Endothelial cell of umbilical vein (primary cell): ENCODE measurements around the gene CAPNS1. TPM values are rescaled to one million over a fixed set of nuclear protein-coding genes. Genes with fewer than 3 reads are reported as not detected.

Experiments used
- BruUV-seq: library from RNA; stranded (reverse); fragments of 400-500 nt; replicated peaks from 2 replicates; lab custom pipeline; 2021; lab: Mats Ljungman, UMichigan
- CTCF ChIA-PET: fragments of 300-600, 350-600 bp; sonication (Branson Sonifier 250); formaldehyde crosslinking; loops from one replicate; lab custom pipeline; 2021; ENCODE audit warnings: antibody characterized with exemption, inconsistent platforms; lab: Charles Lee
- POLR2A ChIA-PET: fragments of 300-600, 350-600 bp; sonication (Branson Sonifier 250); formaldehyde crosslinking; loops from one replicate; lab custom pipeline; 2021; ENCODE audit warnings: antibody characterized with exemption, inconsistent platforms; lab: Charles Lee
- DNase-seq: peaks from one replicate; pipeline ENCODE4 v3.0.0-alpha.2; 2011; ENCODE audit warnings: low read depth, low spot score
- FAIRE-seq: peaks from 2 replicates; lab custom pipeline; 2011; peaks lifted over from hg19 to GRCh38; lab: Jason Lieb, UNC
- H2AFZ ChIP-seq: 2 replicates; pipeline ENCODE4 v1.6.0; 2012; ENCODE audit warnings: low read depth, low read length, control low read depth, inconsistent platforms
- H3K27ac ChIP-seq: 2 replicates; pipeline ENCODE4 v1.5.1; 2011; ENCODE audit warnings: low read depth, mild to moderate bottlenecking, control low read depth, low read length, moderate library complexity; ENCODE audit not compliant: insufficient read depth
- H3K27me3 ChIP-seq, 2 experiments: 2 replicates each; pipeline versions ENCODE4 v1.6.0 to v1.6.1; 2011; ENCODE audit warnings: low read length in 2 of 2, mixed read lengths in 1 of 2; ENCODE audit not compliant: control insufficient read depth in 2 of 2, insufficient read depth in 2 of 2
- H3K36me3 ChIP-seq, 2 experiments: 2 replicates in 1 of 2; 3 replicates in 1 of 2; pipeline ENCODE4 v1.5.1; 2011; ENCODE audit warnings: low read length in 2 of 2, mild to moderate bottlenecking in 1 of 2, moderate library complexity in 1 of 2; ENCODE audit not compliant: control insufficient read depth in 2 of 2, insufficient read depth in 2 of 2; ENCODE audit errors: extremely low read depth in 1 of 2
- H3K4me1 ChIP-seq: 3 replicates; pipeline ENCODE4 v1.5.1; 2011; ENCODE audit warnings: mild to moderate bottlenecking, low read length; ENCODE audit not compliant: control insufficient read depth, insufficient read depth; ENCODE audit errors: extremely low read depth
- H3K4me2 ChIP-seq: 2 replicates; pipeline ENCODE4 v1.6.1; 2011; ENCODE audit warnings: low read length, control low read depth, mixed read lengths; ENCODE audit not compliant: insufficient read depth
- H3K4me3 ChIP-seq, 3 experiments: fragments of 200-600 bp in 1 of 3; sonication (generic), shearing (Covaris generic) in 1 of 3; replicated peaks in 1 of 3; 2 replicates each; pipeline ENCODE4 v1.5.1; 2011 to 2016; ENCODE audit warnings: control low read depth in 3 of 3, low read length in 3 of 3, mild to moderate bottlenecking in 2 of 3, inconsistent platforms in 1 of 3, low read depth in 1 of 3, moderate library complexity in 1 of 3; ENCODE audit not compliant: insufficient read depth in 1 of 3
- H3K79me2 ChIP-seq: 2 replicates; pipeline ENCODE4 v1.6.0; 2012; ENCODE audit warnings: low read length, inconsistent platforms; ENCODE audit not compliant: control insufficient read depth, insufficient read depth
- H3K9ac ChIP-seq: replicated peaks from 2 replicates; pipeline ENCODE3; 2011; ENCODE audit warnings: low read length, control low read depth; ENCODE audit not compliant: insufficient read depth; ENCODE audit errors: extremely low read depth
- H3K9me1 ChIP-seq: replicated peaks from 3 replicates; pipeline ENCODE4 v1.6.0; 2011; ENCODE audit warnings: mild to moderate bottlenecking, low read length; ENCODE audit not compliant: control insufficient read depth, insufficient read depth; ENCODE audit errors: extremely low read depth
- H3K9me3 ChIP-seq: replicated peaks from 2 replicates; pipeline ENCODE4 v1.5.1; 2012; ENCODE audit warnings: low read length, inconsistent platforms; ENCODE audit not compliant: control insufficient read depth, insufficient read depth
- H4K20me1 ChIP-seq: replicated peaks from 2 replicates; pipeline ENCODE3; 2011; ENCODE audit warnings: mild to moderate bottlenecking, low read length; ENCODE audit not compliant: control insufficient read depth, insufficient read depth; ENCODE audit errors: extremely low read depth
- EZH2 ChIP-seq: IDR thresholded peaks from 2 replicates; pipeline ENCODE4 v1.6.1; 2012; ENCODE audit warnings: borderline replicate concordance, low read depth, mild to moderate bottlenecking, moderate library complexity, low read length, inconsistent platforms; ENCODE audit not compliant: severe bottlenecking
- FOS ChIP-seq: IDR thresholded peaks from 2 replicates; pipeline ENCODE4 v1.6.1; 2011; ENCODE audit warnings: mild to moderate bottlenecking, low read length, moderate library complexity, borderline replicate concordance; ENCODE audit not compliant: insufficient read depth
- GATA2 ChIP-seq: IDR thresholded peaks from 2 replicates; pipeline ENCODE4 v1.7.0; 2011; ENCODE audit warnings: low read depth, mild to moderate bottlenecking, moderate library complexity, mixed read lengths, low read length; ENCODE audit not compliant: insufficient read length, insufficient read depth
- JUN ChIP-seq: IDR thresholded peaks from 2 replicates; pipeline ENCODE4 v1.6.1; 2011; ENCODE audit warnings: borderline replicate concordance, low read depth; ENCODE audit not compliant: insufficient read length, insufficient read depth
- MYC ChIP-seq: IDR thresholded peaks from one replicate; pipeline ENCODE4 v1.6.1; 2011; ENCODE audit warnings: mild to moderate bottlenecking, low read depth, low read length
- POLR2A ChIP-seq: IDR thresholded peaks from 2 replicates; pipeline ENCODE4 v1.6.1; 2012; ENCODE audit warnings: low read depth, mild to moderate bottlenecking, control low read depth, low read length
- POLR2AphosphoS5 ChIP-seq: IDR thresholded peaks from 2 replicates; pipeline ENCODE4 v1.6.1; 2012; ENCODE audit warnings: low read depth, mild to moderate bottlenecking, control low read depth, low read length, moderate library complexity; ENCODE audit not compliant: insufficient read depth
- dilution Hi-C: fragments of 300-500 bp; cut with MboI; formaldehyde crosslinking; loops from one replicate; pipeline ENCODE4 v1.15.0; 2019; ENCODE audit warnings: low sequenced_read_pairs; ENCODE audit not compliant: extremely low pct_ligation_motif_present
- intact Hi-C: fragments of 100-400 bp; cut with micrococcal nuclease; formaldehyde crosslinking; loops from one replicate; pipeline ENCODE4 v1.10.0; 2022
- polyA plus RNA-seq, 4 experiments: library from polyadenylated mRNA; depleted of rRNA in 3 of 4; stranded (reverse) in 3 of 4; unstranded in 1 of 4; fragments of >200 nt; gene quantifications; 2 replicates each; pipeline versions ENCODE4 v1.2.1 to v1.2.3, GENCODE V29; 2011 to 2012; ENCODE audit warnings: missing spikeins in 1 of 4
- total RNA-seq: library from RNA; stranded (reverse); gene quantifications from 2 replicates; pipeline ENCODE4 v1.2.3, GENCODE V29; 2021
- TF ChIP-seq, protein P1 (sequence below), 2 donors: IDR thresholded peaks; 1 replicate in 1 of 2; 2 replicates in 1 of 2; pipeline ENCODE4 v1.5.1; 2011; ENCODE audit warnings: low read length in 2 of 2, mild to moderate bottlenecking in 2 of 2, moderate library complexity in 2 of 2, control low read depth in 1 of 2, inconsistent platforms in 1 of 2, low read depth in 1 of 2; ENCODE audit not compliant: insufficient read depth in 1 of 2; ENCODE audit errors: extremely low read depth in 1 of 2
- TF ChIP-seq, protein P2 (sequence below): IDR thresholded peaks from 2 replicates; pipeline ENCODE4 v1.6.1; 2011; ENCODE audit not compliant: insufficient read depth, insufficient read length

Gene CAPNS1
- total and polyA plus RNA-seq, 2 donors (not counting 3 experiments of a cell fraction or from before 2014, with no cell fraction given) = 777 to 1,095 TPM

DNA sequence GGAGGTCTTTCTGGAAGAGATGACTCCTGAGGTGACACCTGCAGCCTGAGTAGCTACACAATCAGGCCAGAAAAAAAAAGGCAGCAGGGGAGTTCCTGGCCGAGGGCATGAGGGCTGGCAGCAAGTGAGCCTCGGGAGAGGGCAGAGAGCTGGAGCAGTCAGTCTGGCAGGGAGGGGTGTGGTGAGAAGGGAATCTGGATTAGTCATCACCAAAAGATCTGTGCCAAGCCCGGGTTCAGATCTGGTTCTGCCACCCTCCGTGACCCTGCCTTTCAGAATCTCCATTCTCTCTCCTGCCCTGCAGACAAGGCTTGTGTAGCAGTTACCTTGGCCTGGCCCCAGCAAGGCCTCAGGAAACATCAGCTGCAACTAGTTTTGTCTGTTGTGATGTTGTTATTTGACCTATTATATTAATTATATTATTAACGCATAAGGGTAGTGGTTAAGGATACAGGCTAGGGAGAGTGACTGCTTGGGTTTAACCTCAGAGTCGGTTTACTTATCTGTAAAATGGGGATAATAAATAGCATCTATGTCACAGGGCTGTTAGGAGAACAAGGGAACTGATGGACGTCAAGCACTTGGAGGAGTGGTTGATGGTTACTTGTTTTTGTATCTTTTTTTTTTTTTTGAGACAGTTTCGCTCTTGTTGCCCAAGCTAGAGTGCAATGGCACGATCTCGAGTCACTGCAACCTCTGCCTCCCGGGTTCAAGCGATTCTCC lies 2.7 kb upstream of the CAPNS1 start:
- Histone ChIP-seq H3K27me3 (no peaks in the 10 kb centered on the region), H3K79me2 (peaks cover 18% of the 10 kb centered on the region), H3K36me3 (peaks cover 0 to 2% of the 10 kb centered on the region in 2 experiments), H3K9ac (peak overlapping the region; percentile 22), H3K27ac (no peak overlapping the region), H3K9me3 (no peaks in the 10 kb centered on the region), H3K9me1 (no peaks in the 10 kb centered on the region), H4K20me1 (no peaks in the 10 kb centered on the region), H3K4me3 (no peak overlapping the region), H3K4me2 (peak overlapping the region; percentile 21), H2AFZ (peak overlapping the region; percentile 61), H3K4me1 (peaks cover 25% of the 10 kb centered on the region)
- intact Hi-C loops = no loop called here
- DNase-seq = peak; percentile 70
- ChIA-PET POLR2A (interaction anchor here (1.1 kb wide), 1 partner anchor 9 kb away, joined by 3 read pairs; no protein-coding TSS in a partner anchor), CTCF (interaction anchor here (0.9 to 2.4 kb wide), 2 partner anchors 9 to 32 kb away, joined by 5 to 20 read pairs; no protein-coding TSS in a partner anchor)
- BruUV-seq = no TSS peak
- FAIRE-seq = peak; percentile 61
- dilution Hi-C loops = no loop called here
- TF ChIP-seq EZH2 (no peak), MYC (no peak), POLR2A (no peak), POLR2AphosphoS5 (peak; percentile 24)

DNA sequence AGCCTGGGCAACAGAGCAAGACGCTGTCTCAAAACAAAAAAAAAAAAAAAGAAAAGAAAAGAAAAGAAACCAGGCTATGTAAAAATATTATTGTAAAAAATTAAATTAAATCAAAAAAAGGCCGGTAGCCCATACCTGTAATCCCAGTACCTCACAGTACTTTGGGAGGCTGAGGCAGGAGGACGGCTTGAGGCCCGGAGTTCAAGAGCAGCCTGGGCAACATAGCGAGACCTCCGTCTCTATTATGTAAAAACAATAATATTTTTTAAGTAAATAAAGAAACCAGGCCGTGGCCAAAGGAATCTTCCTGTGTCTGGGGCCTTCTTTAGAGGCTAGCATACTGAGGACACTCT lies 770 bp upstream of the CAPNS1 start:
- peak overlapping the region; percentile 89 to 97 (median 91) for H3K4me3 ChIP-seq
- H3K4me2 ChIP-seq = peak overlapping the region; percentile 84
- H3K36me3 ChIP-seq = peaks cover 8 to 13% of the 10 kb centered on the region in 2 experiments
- TF ChIP-seq POLR2A (no peak), EZH2 (no peak), FOS (no peak), MYC (no peak), JUN (no peak), POLR2AphosphoS5 (no peak), GATA2 (no peak)
- TF ChIP-seq, protein P1, sequence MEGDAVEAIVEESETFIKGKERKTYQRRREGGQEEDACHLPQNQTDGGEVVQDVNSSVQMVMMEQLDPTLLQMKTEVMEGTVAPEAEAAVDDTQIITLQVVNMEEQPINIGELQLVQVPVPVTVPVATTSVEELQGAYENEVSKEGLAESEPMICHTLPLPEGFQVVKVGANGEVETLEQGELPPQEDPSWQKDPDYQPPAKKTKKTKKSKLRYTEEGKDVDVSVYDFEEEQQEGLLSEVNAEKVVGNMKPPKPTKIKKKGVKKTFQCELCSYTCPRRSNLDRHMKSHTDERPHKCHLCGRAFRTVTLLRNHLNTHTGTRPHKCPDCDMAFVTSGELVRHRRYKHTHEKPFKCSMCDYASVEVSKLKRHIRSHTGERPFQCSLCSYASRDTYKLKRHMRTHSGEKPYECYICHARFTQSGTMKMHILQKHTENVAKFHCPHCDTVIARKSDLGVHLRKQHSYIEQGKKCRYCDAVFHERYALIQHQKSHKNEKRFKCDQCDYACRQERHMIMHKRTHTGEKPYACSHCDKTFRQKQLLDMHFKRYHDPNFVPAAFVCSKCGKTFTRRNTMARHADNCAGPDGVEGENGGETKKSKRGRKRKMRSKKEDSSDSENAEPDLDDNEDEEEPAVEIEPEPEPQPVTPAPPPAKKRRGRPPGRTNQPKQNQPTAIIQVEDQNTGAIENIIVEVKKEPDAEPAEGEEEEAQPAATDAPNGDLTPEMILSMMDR (IDR thresholded peaks at IDR 0.05; ENCODE audit: extremely low read depth in 1 of 2, insufficient read depth in 1 of 2, low read depth in 1 of 2, low read length in 2 of 2) = no peak
- TF ChIP-seq, protein P2, sequence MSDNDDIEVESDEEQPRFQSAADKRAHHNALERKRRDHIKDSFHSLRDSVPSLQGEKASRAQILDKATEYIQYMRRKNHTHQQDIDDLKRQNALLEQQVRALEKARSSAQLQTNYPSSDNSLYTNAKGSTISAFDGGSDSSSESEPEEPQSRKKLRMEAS = no peak
- intact Hi-C loops = loop anchor here (1.0 to 2.0 kb wide), 2 partner anchors 76 to 85 kb away; partner anchors contain the start of genes THAP8, WDR62, ZNF146 and ZNF565
- no peaks in the 10 kb centered on the region for H3K9me3 ChIP-seq
- DNase-seq (no peak), FAIRE-seq (no peak)
- BruUV-seq = no TSS peak
- no peaks in the 10 kb centered on the region for H3K27me3 ChIP-seq
- no peaks in the 10 kb centered on the region for H3K9me1 ChIP-seq
- H2AFZ ChIP-seq = peak overlapping the region; percentile 90
- POLR2A ChIA-PET = interaction anchor here (1.3 kb wide), 1 partner anchor 11 kb away, joined by 5 read pairs; no protein-coding TSS in a partner anchor
- CTCF ChIA-PET = interaction anchor here (0.7 to 2.1 kb wide), 5 partner anchors 9 to 79 kb away, joined by 3 to 18 read pairs (median 6); partner anchors contain the start of gene POLR2I
- dilution Hi-C loops = no loop called here
- H3K4me1 ChIP-seq = peaks cover 20% of the 10 kb centered on the region
- no peaks in the 10 kb centered on the region for H4K20me1 ChIP-seq
- H3K79me2 ChIP-seq = peaks cover 21% of the 10 kb centered on the region
- peak overlapping the region; percentile 73 for H3K27ac ChIP-seq
- H3K9ac ChIP-seq = peak overlapping the region; percentile 99
